OCI-LY7 (cell line): ENCODE data around the gene NRAP.

Experiments
- CTCF ChIP-seq: fragments of 200-600 bp; sonication (generic); conservative IDR thresholded peaks from 2 replicates; pipeline ENCODE4 v1.5.1; 2014; ENCODE audit warnings: mild to moderate bottlenecking, antibody characterized with exemption, low read length, moderate library complexity, mixed read lengths
- EZH2phosphoT487 ChIP-seq: fragments of 200-600 bp; sonication (generic); IDR thresholded peaks from 2 replicates; pipeline ENCODE4 v1.6.1; 2018; ENCODE audit warnings: low read depth, borderline replicate concordance, mild to moderate bottlenecking, mixed run types, antibody characterized with exemption, low read length, moderate library complexity, mixed read lengths

GRCh38 chr10:113681533-113682470, 18.0 kb upstream of the NRAP start:
- TF ChIP-seq CTCF (no peak), EZH2phosphoT487 (no peak)
